Lung (tissue), 12 donors: ENCODE measurements around the gene SYNGR3. TPM values are rescaled to one million over a fixed set of nuclear protein-coding genes. Genes with fewer than 3 reads are reported as not detected.

Experiments used
- ATAC-seq: fragments of 200-7000 bp; cut with Tn5 transposase; one replicate; pipeline ENCODE4 v1.9.1; 2020; ENCODE audit warnings: moderate number of reproducible peaks; ENCODE audit not compliant: insufficient read depth, low FRiP score
- DNase-seq, 3 donors: peaks; one replicate each; pipeline ENCODE4 v3.0.0-alpha.2; 2013 to 2017
- H3K27ac ChIP-seq, 2 donors: one replicate each; pipeline ENCODE4 v1.5.1; 2013; ENCODE audit warnings: mild to moderate bottlenecking in 2 of 2, moderate library complexity in 2 of 2, control low read depth in 1 of 2, inconsistent platforms in 1 of 2, low read depth in 1 of 2, low read length in 1 of 2
- H3K27me3 ChIP-seq, 3 donors: one replicate each; pipeline ENCODE4 v1.5.1; 2013; ENCODE audit warnings: low read length in 2 of 3; ENCODE audit not compliant: control insufficient read depth in 3 of 3, insufficient read depth in 3 of 3
- H3K36me3 ChIP-seq, 4 donors: one replicate each; pipeline ENCODE4 v1.5.1; 2013; ENCODE audit warnings: low read length in 4 of 4, mild to moderate bottlenecking in 1 of 4, moderate library complexity in 1 of 4; ENCODE audit not compliant: control insufficient read depth in 4 of 4, insufficient read depth in 4 of 4
- H3K4me1 ChIP-seq, 5 donors: one replicate each; pipeline ENCODE4 v1.5.1; 2013; ENCODE audit warnings: low read length in 5 of 5, mild to moderate bottlenecking in 2 of 5, moderate library complexity in 1 of 5; ENCODE audit not compliant: control insufficient read depth in 5 of 5, insufficient read depth in 5 of 5
- H3K4me3 ChIP-seq: one replicate; pipeline ENCODE4 v1.5.1; 2013; ENCODE audit warnings: mild to moderate bottlenecking, control low read depth, moderate library complexity
- H3K9ac ChIP-seq, 2 donors: one replicate each; pipeline ENCODE4 v1.5.1; 2013; ENCODE audit warnings: low read length in 2 of 2, control low read depth in 1 of 2; ENCODE audit not compliant: insufficient read depth in 1 of 2
- H3K9me3 ChIP-seq, 4 donors: one replicate each; pipeline ENCODE4 v1.5.1; 2013; ENCODE audit warnings: low read length in 3 of 4, mild to moderate bottlenecking in 1 of 4, moderate library complexity in 1 of 4; ENCODE audit not compliant: control insufficient read depth in 4 of 4, insufficient read depth in 3 of 4
- CTCF ChIP-seq: IDR thresholded peaks from 2 replicates; pipeline ENCODE4 v1.5.1; 2012; ENCODE audit warnings: mild to moderate bottlenecking; ENCODE audit errors: control extremely low read depth, extremely low read depth
- WGBS, 2 donors: extraction: QIAGEN DNeasy Blood & Tissue Kit; methylation state at CpG; one replicate each; pipeline ENCODE4 v1.1.7; 2013; 5-methylcytosine and 5-hydroxymethylcytosine counted together
- polyA plus RNA-seq, 2 donors: library from polyadenylated mRNA; stranded (reverse); fragments of 200-250 nt; gene quantifications; one replicate each; pipeline ENCODE4 v1.2.1, GENCODE V29; 2013
- total RNA-seq, 2 donors: library from RNA; depleted of rRNA in 1 of 2; stranded (reverse); fragments of >200 nt in 1 of 2; gene quantifications; one replicate each; pipeline ENCODE4 v1.2.1, GENCODE V29; 2014 to 2021
- donor health status: control.
- donor health status: control.
- donor health status: Bipolar disorder and iron deficiency.
- donor health status: healthy.
- donor health status: DM: yes; HTN: yes; CAD: no.

The SYNGR3 gene
- total and polyA plus RNA-seq, 4 donors, result 0.10 to 0.69 (median 0.43) TPM

GRCh38 chr16:2003827-2004641 is 14.3 kb downstream of the SYNGR3 start:
- Histone ChIP-seq H3K4me1 (peaks cover 0 to 40% (median 14%) of the 10 kb centered on the region in 5 donors), H3K4me3 (no peak overlapping the region), H3K27me3 (no peaks in the 10 kb centered on the region), H3K9ac (no peak overlapping the region), H3K27ac (no peak overlapping the region), H3K36me3 (peaks cover 3 to 47% (median 21%) of the 10 kb centered on the region in 4 donors), H3K9me3 (no peaks in the 10 kb centered on the region)
- TF ChIP-seq CTCF, result peak; percentile 87
- ATAC-seq, result peak; percentile 89
- 35 to 39% methylated on average over 35 to 36 of the region's 36 CpGs for WGBS, 2 donors
- DNase-seq, result peak; percentile 88 to 91 (median 90)

- Histone ChIP-seq H3K9ac (no peak overlapping the region), H3K36me3 (peaks cover 3 to 38% (median 16%) of the 10 kb centered on the region in 4 donors), H3K27ac (no peak overlapping the region), H3K4me3 (no peak overlapping the region), H3K9me3 (no peaks in the 10 kb centered on the region), H3K27me3 (no peaks in the 10 kb centered on the region), H3K4me1 (peaks cover 0 to 40% (median 14%) of the 10 kb centered on the region in 5 donors)
- DNase-seq (no peak), ATAC-seq (no peak)
- WGBS, 2 donors, result 64 to 75% methylated on average over 31 to 34 of the region's 34 CpGs
- no peak for TF ChIP-seq CTCF
Observed at GRCh38 chr16:2004795-2005517, 15.2 kb downstream of the SYNGR3 start.

- no peak for DNase-seq
- Histone ChIP-seq H3K27ac (no peak overlapping the region), H3K4me1 (peaks cover 0 to 43% (median 20%) of the 10 kb centered on the region in 5 donors), H3K36me3 (peaks cover 3 to 33% (median 14%) of the 10 kb centered on the region in 4 donors), H3K9ac (no peak overlapping the region), H3K9me3 (no peaks in the 10 kb centered on the region), H3K4me3 (no peak overlapping the region), H3K27me3 (no peaks in the 10 kb centered on the region)
- TF ChIP-seq CTCF, result peak; percentile 4
- WGBS, 2 donors, result 29 to 60% methylated on average over 20 to 21 of the region's 21 CpGs
- no peak for ATAC-seq
Observed at GRCh38 chr16:2005646-2006045, 15.9 kb downstream of the SYNGR3 start.
